Ishikawa (cell line): Measurements from ENCODE around the gene PDE4D.

Experiments
- CEBPB ChIP-seq: IDR thresholded peaks from 2 replicates; pipeline ENCODE4 v1.6.1; 2012
- CREB1 ChIP-seq: IDR thresholded peaks from 2 replicates; pipeline ENCODE4 v1.6.1; 2012; ENCODE audit warnings: low read depth
- EGR1 ChIP-seq: IDR thresholded peaks from 2 replicates; pipeline ENCODE4 v1.6.1; 2012
- EP300 ChIP-seq: IDR thresholded peaks from 2 replicates; pipeline ENCODE4 v1.6.1; 2012; ENCODE audit warnings: borderline replicate concordance
- FOXM1 ChIP-seq: IDR thresholded peaks from 2 replicates; pipeline ENCODE4 v1.6.1; 2012; ENCODE audit warnings: low read depth, borderline replicate concordance
- MAX ChIP-seq: IDR thresholded peaks from 2 replicates; pipeline ENCODE4 v1.6.1; 2012
- NFIC ChIP-seq: IDR thresholded peaks from 2 replicates; pipeline ENCODE4 v1.6.1; 2012
- RAD21 ChIP-seq: IDR thresholded peaks from 2 replicates; pipeline ENCODE4 v1.6.1; 2012; ENCODE audit warnings: low read depth
- REST ChIP-seq: IDR thresholded peaks from 2 replicates; pipeline ENCODE4 v1.6.1; 2012; ENCODE audit warnings: low read depth, mild to moderate bottlenecking
- TAF1 ChIP-seq: IDR thresholded peaks from 2 replicates; pipeline ENCODE4 v1.6.1; 2012; ENCODE audit warnings: low read depth, mild to moderate bottlenecking
- TCF12 ChIP-seq: IDR thresholded peaks from 2 replicates; pipeline ENCODE4 v1.6.1; 2012; ENCODE audit warnings: low read depth
- TEAD4 ChIP-seq: IDR thresholded peaks from 2 replicates; pipeline ENCODE4 v1.6.1; 2012
- USF1 ChIP-seq: IDR thresholded peaks from 2 replicates; pipeline ENCODE4 v1.6.1; 2012
- YY1 ChIP-seq: IDR thresholded peaks from 2 replicates; pipeline ENCODE4 v1.6.1; 2012; ENCODE audit warnings: low read depth
- ZBTB7A ChIP-seq: IDR thresholded peaks from 2 replicates; pipeline ENCODE4 v1.6.1; 2012; ENCODE audit warnings: low read depth

The PDE4D gene

DNA sequence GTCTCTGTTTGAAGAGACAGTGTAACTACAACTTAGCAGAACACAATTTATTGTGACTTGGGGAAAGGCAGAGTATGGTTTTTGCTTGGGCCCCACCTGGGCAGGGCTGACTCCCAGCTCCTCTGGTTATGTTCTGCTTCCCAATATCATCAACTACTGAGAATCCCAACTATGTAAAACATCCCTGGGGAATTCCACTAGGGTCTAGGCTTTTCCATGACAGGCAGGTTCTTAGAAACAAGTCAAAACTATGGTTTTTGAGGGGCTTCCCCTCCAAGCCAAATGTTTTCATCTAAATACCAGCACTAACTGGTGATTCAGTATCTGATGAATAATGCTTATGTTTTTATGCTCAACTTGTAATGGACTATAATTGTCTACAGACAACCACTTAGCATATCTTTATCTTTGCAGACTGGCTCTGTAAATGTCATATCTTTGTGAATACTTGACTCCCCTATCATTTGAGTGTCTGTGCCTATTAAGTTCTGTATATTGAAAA lies 409.5 kb downstream of the PDE4D start:
- TF ChIP-seq MAX (no peak), ZBTB7A (no peak), TCF12 (no peak), TAF1 (no peak), RAD21 (no peak), CREB1 (no peak)

GRCh38 chr5:59479086-59479485 lies 414.4 kb downstream of the PDE4D start:
- TF ChIP-seq TEAD4 (no peak), RAD21 (no peak), REST (no peak), EP300 (no peak), ZBTB7A (no peak), TCF12 (no peak), CEBPB (no peak), NFIC (no peak), FOXM1 (no peak)

DNA sequence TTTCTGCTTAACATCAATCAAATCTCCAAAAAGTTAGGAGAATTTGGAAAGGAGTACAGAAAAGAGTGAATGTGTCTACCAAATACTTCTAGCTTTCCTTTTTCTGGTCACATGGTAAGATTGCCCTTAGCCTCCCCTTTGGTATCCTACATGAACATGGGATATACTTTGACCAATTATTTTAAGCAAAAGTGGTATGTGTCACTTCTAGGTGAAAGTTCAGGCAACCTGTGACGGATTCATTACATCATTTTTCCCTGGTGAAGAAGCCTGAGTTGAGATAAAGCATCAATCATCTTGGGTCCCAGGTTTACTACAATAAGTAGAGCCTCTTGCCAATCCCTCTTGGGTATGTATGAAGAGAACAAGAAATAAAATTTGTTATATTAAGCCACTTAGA lies 419.2 kb downstream of the PDE4D start:
- TF ChIP-seq EGR1 (no peak), MAX (no peak), CREB1 (no peak)

GRCh38 chr5:59473611-59474010 lies 419.9 kb downstream of the PDE4D start:
- no peak for TF ChIP-seq CREB1
- no peak for TF ChIP-seq TEAD4

DNA sequence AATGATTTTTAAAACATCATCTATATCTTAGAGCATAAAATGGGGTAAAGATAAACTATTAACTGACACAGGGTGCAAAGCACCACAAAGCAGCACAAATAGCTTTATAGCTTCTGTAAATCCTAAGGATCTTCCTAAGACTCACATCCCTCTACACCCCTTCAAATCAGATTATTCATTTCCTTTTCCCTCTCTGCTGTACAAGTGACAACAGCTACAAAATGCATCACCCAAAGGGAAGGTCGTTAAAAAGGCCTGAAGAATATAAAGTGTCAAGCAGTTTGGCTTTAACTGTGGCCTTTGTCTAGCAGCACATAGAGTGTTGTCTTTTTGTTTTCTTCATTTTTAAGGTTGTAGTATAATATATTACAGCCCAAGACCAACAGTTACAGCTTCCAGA lies 422.1 kb downstream of the PDE4D start:
- TF ChIP-seq EP300 = no peak
- no peak for TF ChIP-seq CEBPB
- TF ChIP-seq TEAD4 = no peak
- TF ChIP-seq CREB1 = no peak
- TF ChIP-seq TAF1 = no peak

DNA sequence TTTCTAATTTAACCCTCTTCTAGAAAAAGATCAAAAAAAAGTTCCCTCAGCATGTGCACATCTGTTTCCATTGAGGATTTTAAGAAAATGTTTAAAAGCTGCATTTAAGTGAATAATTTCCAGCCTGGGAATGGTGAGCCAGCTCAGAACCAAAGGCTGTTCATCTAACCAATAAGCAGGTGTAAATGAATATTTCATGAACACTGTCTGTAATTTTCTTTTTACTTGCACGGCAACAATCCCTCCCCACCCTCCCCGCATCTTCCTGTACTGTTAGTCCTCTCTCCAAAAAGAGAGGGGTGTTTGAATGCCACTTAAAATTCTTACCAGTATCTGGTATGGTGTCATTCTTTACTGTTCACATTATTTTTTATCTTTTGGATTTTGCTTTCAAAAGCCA lies 425.6 kb downstream of the PDE4D start:
- TF ChIP-seq USF1 (no peak), CREB1 (no peak), MAX (no peak), REST (no peak), FOXM1 (no peak)

GRCh38 chr5:59466271-59466670 lies 427.3 kb downstream of the PDE4D start:
- TF ChIP-seq NFIC = no peak
- no peak for TF ChIP-seq CEBPB
- no peak for TF ChIP-seq EP300
- no peak for TF ChIP-seq REST
- TF ChIP-seq TEAD4 = no peak
- no peak for TF ChIP-seq FOXM1
- TF ChIP-seq TAF1 = no peak
- TF ChIP-seq TCF12 = no peak
- TF ChIP-seq ZBTB7A = no peak
- no peak for TF ChIP-seq MAX
- no peak for TF ChIP-seq YY1
